Measurements from ENCODE around the gene NME3.
"Not testable (repeated sequence)": the region's sequence is repeated elsewhere in the genome, so short reads cannot be mapped to it uniquely, and the experiment has no call there.

Gene NME3

DNA sequence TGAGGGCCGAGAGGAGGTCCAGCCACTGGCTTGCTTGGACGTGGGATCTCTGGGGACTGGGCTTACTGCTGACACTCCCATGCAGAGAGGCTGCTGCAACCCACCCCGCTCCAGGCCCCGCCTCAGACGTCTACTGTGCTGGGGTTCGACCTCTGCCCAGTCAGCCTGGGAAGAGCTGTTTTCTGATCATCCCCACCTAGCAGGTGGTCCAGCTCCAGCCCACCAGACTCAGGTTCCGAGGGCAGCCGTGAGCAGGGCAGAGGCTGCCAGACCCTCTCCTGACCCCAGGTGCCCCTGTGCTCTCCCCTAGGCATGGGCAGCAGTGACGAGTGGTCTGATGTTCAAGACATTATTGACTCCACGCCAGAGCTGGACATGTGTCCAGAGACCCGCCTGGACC, 23.4 kb downstream of the NME3 start:
- no peak for DNase-seq (ENCODE audit: low read depth)

DNA sequence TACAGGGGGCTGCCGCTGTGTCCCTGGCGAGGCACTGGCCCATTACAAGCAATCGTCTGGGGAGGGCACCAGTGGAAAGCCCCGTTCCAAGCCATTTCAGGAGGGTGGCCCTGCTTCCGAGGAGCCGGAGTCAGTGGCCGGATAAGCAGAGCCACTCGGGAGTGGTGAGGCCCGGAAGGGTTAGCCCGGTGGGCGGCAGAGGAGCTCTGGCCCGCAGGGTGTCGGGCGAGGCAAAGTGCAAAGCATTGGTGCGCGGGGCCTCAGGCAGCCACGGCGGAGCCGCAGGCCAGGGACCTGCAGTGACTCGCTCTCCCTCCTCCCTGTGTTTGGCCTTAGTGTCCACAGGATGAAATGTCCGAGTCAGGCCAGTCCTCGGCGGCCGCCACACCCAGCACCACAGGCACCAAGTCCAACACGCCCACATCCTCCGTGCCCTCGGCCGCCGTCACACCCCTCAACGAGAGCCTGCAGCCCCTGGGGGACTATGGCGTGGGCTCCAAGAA, 24.6 kb downstream of the NME3 start:
- peak; percentile 86 for DNase-seq (ENCODE audit: low read depth)

DNA sequence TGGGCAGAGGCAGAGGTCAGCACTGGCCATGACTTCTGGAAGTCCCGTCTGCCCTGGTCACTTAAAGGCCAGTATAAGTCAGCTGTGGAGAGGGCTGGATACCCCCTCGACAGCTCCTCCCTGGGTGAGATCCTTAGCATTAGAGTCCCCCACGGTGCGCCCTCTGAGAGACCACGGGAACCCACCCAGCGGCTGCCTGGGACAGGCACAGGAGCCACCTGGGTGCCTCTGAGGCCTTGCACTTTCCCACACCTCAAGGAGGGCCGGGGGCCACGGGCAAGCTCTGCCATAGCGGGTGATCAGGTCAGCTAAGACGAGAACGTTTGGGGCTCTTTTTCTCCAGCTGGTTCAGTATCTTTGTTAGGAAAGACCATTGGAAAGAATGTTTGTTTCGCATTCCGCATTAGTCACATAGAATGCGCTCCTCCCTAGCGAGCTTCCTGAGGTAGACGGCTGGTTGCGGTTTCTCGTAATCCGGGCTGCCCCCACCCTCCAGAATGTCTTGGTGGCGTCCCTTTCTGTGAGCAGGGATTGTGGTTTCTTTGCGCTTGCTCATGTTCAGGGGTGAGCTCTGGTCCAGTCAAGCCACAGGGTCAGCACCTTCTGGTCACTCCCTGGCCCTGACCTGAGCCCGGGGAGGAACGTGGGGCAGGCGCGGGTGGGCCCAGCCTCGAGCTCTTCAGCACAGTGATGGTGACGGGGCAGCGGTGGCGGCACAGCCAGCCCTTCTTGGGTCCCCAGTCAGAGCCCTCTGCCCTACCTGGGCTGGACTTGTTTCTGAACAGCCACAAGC, 25.2 kb downstream of the NME3 start:
- DNase-seq (ENCODE audit: low read depth), result peak; percentile 98

DNA sequence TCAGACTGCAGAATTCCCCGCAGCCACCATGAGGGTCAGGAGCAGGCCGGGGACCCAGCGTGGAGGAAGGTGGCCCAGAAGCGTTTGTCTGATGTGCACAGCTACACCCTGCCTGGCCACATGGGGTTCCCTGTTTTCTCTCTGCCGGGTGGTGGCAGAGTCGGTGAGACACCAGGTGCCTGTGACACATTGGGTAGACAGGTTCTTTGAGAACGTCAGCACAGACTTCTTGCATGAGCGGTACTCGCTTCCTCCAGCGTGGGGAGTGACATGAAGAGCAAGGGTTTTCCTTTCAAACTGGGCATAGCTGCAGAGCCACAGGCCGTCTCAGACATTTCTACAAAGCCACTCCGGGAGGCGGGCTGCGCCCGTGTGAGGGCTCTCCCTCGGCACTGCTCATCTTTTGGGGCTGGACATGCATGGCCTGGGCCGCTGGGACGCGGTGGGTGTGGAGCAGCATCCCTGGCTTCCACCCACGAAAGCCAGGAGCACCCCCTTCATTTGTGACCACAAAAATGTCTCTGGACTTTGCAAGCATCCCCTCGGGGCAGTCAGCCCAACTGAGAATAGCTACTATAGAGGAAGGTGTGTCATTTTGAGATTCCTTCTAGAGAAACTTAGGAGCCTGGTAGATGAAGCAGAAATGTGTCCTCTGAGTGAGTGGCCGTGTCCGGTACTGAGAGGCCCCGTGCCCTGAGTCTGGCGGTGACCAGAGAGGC, 26.0 kb downstream of the NME3 start:
- DNase-seq (ENCODE audit: low read depth), result peak; percentile 95

DNA sequence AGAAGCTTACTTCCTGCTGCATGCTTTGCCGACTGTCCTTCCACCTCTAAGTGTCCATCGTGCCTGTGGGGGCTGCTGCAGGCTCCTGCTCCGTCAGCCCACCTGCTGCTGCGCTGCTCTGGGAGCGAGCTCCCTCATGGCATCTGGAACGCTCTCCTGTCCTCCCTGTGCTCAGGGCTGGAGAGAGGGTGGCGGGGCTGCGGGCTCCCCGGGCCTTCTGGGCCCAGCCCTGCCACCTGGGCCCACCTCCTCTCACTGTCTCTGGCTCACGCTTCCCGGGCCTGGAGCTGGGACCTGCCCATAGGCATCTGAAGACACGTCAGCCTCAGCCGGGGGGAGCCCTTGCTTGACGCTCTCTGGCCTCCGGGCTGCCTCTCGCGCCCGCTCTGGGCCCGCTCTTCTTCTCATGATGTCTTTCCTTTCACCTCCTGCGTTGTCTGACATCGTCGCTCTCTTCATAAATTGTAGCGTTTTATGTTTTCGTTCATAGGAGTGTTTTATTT, 27.0 kb downstream of the NME3 start:
- DNase-seq (ENCODE audit: low read depth), result no peak

GRCh38 chr16:1743376-1744337, 27.7 kb downstream of the NME3 start:
- DNase-seq (ENCODE audit: low read depth), result no peak

GRCh38 chr16:1741553-1742165, 29.7 kb downstream of the NME3 start:
- no peak for DNase-seq (ENCODE audit: low read depth)

DNA sequence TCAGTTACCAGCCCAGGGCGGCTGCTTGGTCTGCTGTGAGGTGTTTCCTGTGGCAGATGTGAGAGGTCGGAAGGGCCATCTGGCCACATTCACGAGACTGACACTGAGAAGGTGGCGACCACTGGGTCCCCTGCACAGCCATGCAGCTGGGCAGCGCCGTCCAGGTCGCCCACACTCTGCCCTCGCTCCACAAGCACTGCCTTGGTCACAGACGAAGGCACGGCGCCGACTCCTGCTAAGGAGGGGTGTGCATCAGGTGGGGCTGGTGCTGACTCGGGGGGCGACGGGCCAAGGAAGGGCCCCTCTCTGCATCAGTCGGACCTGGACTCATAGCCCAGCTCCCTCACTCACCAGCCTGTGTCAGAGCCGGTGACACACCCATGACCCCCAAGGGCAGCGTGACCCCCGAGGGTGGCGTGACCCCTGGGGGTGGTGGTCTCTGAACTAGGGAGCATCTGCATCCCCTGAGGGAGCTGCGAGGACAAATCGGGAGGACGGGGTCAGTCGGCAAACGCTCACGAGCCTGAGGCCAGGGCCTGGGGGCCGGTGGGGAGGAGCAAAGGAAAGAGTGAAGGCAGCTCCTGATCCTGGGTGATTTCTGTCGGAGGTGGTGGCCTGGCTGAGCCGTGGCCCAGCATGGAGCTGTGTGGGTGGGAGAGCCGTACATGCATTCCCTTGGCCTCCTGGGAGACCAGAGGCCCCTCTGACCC, 30.4 kb downstream of the NME3 start:
- DNase-seq (ENCODE audit: low read depth), result no peak

DNA sequence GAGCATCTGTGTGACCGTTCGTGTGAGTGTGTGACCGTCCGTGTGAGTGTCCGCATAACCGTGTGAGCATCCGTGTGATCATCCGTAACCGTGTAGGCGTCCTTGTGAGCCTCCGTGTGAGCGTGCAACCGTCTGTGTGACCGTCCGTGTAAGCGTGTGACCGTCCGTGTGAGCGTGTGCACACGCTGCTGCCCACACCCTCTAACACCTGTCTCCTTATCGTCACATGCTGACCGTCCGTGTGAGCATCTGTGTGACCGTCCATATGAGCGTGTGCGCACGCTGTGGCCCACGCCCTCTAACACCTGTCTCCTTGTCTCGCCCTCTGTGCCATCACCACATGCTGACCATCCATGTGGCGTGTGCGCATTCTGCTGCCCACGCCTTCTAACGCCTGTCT, 31.1 kb downstream of the NME3 start:
- DNase-seq (ENCODE audit: low read depth), result no peak

DNA sequence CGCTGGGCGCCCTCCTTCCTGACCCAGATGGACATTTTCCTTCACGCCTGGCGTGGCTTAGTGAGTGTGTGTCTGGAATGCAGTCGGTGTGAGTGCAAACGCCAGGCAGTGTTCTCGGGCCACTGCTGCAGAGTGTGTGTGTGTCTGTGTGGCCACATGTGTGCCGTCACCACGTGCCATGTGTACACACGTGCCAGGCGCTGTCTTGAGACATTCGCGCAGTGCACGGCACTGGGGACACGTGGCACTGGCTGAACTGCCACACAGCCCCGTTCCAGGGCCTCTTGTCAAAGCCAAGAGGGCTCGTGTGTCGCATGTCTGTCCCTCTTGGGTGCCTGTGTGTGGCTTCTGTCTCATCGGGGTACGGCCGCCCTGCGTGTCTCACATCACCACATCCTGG, 36.5 kb downstream of the NME3 start:
- no peak for DNase-seq (ENCODE audit: low read depth)

GRCh38 chr16:1734123-1734522, 37.2 kb downstream of the NME3 start:
- DNase-seq (ENCODE audit: low read depth), result no peak

- DNase-seq (ENCODE audit: low read depth), result not testable (repeated sequence)
Observed at GRCh38 chr16:1732551-1732987, 38.8 kb downstream of the NME3 start.

GRCh38 chr16:1732071-1732470, 39.3 kb downstream of the NME3 start:
- no peak for DNase-seq (ENCODE audit: low read depth)

- DNase-seq (ENCODE audit: low read depth), result no peak
Observed at GRCh38 chr16:1731603-1732002, 39.7 kb downstream of the NME3 start.

- DNase-seq (ENCODE audit: low read depth), result no peak
Observed at GRCh38 chr16:1731073-1731472, 40.3 kb downstream of the NME3 start.

DNA sequence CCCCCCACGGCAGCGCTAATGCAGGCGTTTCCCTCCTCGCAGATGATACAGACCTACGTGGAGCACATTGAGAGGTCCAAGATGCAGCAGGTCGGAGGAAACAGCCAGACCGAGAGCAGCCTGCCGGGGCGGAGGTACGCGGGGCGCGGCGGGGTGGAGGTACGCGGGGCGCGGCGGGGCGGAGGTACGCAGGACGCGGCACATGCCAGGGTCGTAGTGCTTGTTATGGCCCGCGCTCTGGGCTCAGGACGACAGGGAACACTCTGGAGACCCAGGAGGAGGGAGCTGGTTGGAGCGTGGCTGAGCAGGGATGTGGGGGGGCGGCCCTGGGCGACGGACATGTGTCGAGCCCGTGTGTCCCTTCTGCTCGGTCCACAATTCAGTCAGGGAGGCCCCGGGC, 41.9 kb downstream of the NME3 start:
- no peak for DNase-seq (ENCODE audit: low read depth)

DNA sequence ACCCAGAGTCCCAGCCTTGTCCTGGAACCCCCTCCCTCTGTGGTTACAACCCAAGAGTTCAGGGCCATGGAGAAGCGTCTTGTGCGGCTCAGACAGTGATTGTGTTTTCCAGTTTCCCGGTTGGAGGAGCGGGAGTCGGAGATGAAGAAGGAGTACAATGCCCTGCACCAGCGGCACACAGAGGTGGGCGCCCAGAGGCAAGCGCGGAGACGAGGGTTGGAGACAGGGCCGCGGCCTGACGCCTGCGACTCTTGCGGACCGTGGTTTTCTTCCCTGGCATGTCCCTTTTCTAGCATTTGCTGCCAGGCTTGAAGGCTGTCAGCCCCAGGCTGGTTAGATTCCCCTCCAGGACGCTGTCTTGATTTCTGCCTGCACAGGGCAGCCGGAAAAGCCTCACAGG, 42.3 kb downstream of the NME3 start:
- no peak for DNase-seq (ENCODE audit: low read depth)

- DNase-seq (ENCODE audit: low read depth), result no peak
Observed at GRCh38 chr16:1727651-1728624, 43.4 kb downstream of the NME3 start.

DNA sequence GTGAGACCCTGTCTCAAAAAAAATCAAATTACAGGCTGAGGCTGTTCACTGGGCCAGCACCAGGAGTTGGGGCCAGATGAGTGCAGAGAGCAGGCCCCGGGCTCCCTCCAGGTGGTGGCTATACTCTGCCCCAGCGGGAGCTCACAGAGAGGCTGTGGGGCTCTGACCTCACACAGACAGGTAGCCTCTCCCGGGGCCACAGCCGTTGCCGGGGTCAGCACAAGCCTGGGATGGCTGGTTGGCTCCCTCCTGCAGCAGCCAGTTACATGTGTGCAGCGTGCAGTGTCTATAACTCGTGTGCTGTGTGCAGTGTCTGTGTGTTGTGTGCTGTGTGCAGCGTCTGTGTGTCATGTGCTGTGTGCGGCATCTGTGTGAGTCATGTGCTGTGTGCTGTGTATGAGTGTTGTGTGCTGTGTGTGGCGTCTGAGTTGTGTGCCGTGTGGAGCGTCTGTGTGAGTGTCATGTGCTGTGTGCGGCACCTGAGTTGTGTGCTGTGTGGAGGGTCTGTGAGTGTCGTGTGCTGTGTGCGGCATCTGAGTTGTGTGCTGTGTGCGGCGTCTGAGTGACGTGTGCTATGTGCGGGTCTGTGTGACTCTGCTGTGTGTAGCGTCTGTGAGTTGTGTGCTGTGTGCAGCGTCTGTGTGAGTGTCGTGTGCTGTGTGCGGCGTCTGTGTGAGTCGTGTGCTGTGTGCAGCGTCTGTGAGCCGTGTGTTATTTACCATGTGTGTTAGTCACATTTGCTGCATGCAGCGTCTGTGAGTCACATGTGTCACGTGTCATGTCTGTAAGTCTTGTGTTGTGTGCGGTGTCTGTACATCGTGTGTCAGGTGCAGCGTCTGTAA, 44.5 kb downstream of the NME3 start:
- no peak for DNase-seq (ENCODE audit: low read depth)

Data from ELR (cell line).